AG04450 (cell line): Measurements from ENCODE around the gene PYY. TPM values are rescaled to one million over a fixed set of nuclear protein-coding genes. Genes with fewer than 3 reads are reported as not detected.
"Not testable (repeated sequence)": the region's sequence is repeated elsewhere in the genome, so short reads cannot be mapped to it uniquely, and the experiment has no call there.

Source experiments
- CTCF ChIA-PET: fragments of 300-600, 350-600 bp; formaldehyde crosslinking; extraction: SDS; loops from one replicate; lab custom pipeline; 2022; ENCODE audit warnings: antibody characterized with exemption, inconsistent platforms; lab: Charles Lee
- POLR2A ChIA-PET: fragments of 350-600 bp; formaldehyde crosslinking; extraction: SDS; loops from one replicate; lab custom pipeline; 2021; ENCODE audit warnings: antibody characterized with exemption, inconsistent platforms; lab: Yijun Ruan, JAX
- DNase-seq: peaks from one replicate; pipeline ENCODE4 v3.0.0-alpha.2; 2011; ENCODE audit warnings: low read depth, low spot score
- H3K27ac ChIP-seq: one replicate; pipeline ENCODE4 v1.5.1; 2012; ENCODE audit warnings: low read depth, low read length, control low read depth
- H3K27me3 ChIP-seq: one replicate; pipeline ENCODE4 v1.6.0; 2012; ENCODE audit warnings: low read length; ENCODE audit not compliant: control insufficient read depth, insufficient read depth
- H3K4me3 ChIP-seq: 2 replicates; pipeline ENCODE4 v1.5.1; 2011; ENCODE audit warnings: mild to moderate bottlenecking, low read depth, low read length, control low read depth
- H3K9me3 ChIP-seq: 2 replicates; pipeline ENCODE4 v1.5.1; 2012; ENCODE audit warnings: low read length; ENCODE audit not compliant: control insufficient read depth, insufficient read depth
- polyA plus RNA-seq: library from polyadenylated mRNA; depleted of rRNA; stranded (reverse); fragments of >200 nt; gene quantifications from 2 replicates; pipeline ENCODE4 v1.2.3, GENCODE V29; 2011
- TF ChIP-seq, protein P1 (sequence below): IDR thresholded peaks from 2 replicates; pipeline ENCODE4 v1.5.1; 2011; ENCODE audit warnings: low read depth, low read length, control low read depth, inconsistent platforms

The PYY gene
- polyA plus RNA-seq, 1 experiment, result not detected

DNA sequence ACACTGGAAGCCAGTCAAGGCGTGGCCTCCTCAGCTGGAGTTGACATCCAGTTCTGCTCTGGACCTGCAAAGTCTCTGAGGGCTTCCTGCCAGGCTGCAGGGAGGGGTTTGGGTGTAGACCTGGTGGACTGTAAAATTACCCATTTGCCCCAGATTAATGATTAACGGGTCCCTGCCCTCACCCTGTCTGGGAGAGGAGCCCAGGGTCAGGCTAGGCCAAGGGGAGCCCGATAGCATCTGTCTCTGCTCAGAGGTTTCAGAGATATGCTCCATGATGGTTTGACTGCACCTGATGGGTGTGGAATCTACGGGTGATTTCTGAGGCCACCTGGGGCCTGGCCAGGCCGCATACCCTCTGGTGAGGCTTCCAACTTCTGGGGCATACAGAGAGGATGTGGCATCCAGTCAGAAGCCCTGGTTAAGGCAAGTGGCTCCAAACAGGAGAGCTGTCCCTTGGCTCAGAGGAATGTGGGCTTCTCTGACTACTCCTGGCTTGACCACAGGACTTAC is 22.6 kb downstream of the PYY start:
- ChIA-PET CTCF (interaction anchor here (1.1 kb wide), 1 partner anchor 13 kb away, joined by 3 read pairs; no protein-coding TSS in a partner anchor), POLR2A (no interaction called here)
- TF ChIP-seq, protein P1, sequence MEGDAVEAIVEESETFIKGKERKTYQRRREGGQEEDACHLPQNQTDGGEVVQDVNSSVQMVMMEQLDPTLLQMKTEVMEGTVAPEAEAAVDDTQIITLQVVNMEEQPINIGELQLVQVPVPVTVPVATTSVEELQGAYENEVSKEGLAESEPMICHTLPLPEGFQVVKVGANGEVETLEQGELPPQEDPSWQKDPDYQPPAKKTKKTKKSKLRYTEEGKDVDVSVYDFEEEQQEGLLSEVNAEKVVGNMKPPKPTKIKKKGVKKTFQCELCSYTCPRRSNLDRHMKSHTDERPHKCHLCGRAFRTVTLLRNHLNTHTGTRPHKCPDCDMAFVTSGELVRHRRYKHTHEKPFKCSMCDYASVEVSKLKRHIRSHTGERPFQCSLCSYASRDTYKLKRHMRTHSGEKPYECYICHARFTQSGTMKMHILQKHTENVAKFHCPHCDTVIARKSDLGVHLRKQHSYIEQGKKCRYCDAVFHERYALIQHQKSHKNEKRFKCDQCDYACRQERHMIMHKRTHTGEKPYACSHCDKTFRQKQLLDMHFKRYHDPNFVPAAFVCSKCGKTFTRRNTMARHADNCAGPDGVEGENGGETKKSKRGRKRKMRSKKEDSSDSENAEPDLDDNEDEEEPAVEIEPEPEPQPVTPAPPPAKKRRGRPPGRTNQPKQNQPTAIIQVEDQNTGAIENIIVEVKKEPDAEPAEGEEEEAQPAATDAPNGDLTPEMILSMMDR, result no peak
- no peak overlapping the region for H3K4me3 ChIP-seq
- DNase-seq, result no peak
- no peaks in the 10 kb centered on the region; the same call in 1 of the 2 replicates for H3K9me3 ChIP-seq
- peaks cover 62% of the 10 kb centered on the region for H3K27me3 ChIP-seq
- no peak overlapping the region for H3K27ac ChIP-seq

DNA sequence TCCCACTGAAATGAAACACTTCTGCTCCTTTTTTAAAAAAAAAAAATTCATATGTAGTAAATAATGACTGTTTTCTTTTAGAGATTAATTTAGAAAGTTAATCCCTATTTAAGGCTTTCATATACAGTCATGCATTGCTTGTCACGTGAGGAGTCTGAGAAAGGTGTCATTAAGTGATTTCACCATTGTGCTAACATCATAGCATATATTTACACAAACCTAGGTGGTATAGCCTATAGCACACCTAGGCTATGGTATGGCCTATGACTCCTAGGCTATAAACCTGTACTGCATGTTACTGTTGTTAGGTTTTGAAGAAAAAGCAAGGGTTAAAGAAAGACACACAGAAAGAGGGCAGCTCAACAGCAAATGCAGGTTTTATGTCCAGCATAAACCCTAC is 25.1 kb downstream of the PYY start:
- POLR2A ChIA-PET, result no interaction called here

DNA sequence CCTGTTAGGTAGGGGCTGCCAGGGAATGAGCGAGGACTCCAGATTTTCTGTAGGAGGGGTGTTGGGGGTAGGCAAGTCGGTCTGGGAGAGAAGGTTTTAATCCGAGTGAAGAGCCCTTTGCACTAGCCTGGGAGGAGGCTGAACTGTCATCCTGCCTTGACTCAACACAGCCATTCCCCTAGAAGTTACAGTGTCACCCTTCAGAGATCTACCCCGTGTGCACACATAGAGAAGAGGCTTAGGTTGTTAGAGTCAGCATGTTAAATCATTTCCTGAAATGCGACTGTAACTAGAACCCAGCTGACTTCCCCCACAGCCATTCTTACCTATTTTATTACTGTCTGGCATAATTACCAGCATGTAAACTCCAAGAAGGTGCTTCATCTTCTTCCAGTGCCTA is 25.8 kb downstream of the PYY start:
- H3K27ac ChIP-seq, H3K9me3 ChIP-seq, POLR2A ChIA-PET, H3K4me3 ChIP-seq, DNase-seq: not testable (repeated sequence)
- CTCF ChIA-PET, result interaction anchor here (0.6 to 1.4 kb wide), 4 partner anchors 13 to 66 kb away, joined by 3 to 8 read pairs (median 4); partner anchors contain the start of gene MPP2
- peaks cover 80% of the 10 kb centered on the region for H3K27me3 ChIP-seq

More for the DNA sequence above, 25.1 kb downstream of the PYY start:
- Histone ChIP-seq H3K27me3 (peaks cover 77% of the 10 kb centered on the region), H3K27ac (no peak overlapping the region), H3K9me3 (no peaks in the 10 kb centered on the region; the same call in 1 of the 2 replicates), H3K4me3 (no peak overlapping the region)
- no peak for DNase-seq
- TF ChIP-seq, protein P1, result no peak
- CTCF ChIA-PET, result interaction anchor here (0.6 to 1.4 kb wide), 5 partner anchors 12 to 293 kb away, joined by 3 to 8 read pairs (median 4); partner anchors contain the start of gene MPP2

DNA sequence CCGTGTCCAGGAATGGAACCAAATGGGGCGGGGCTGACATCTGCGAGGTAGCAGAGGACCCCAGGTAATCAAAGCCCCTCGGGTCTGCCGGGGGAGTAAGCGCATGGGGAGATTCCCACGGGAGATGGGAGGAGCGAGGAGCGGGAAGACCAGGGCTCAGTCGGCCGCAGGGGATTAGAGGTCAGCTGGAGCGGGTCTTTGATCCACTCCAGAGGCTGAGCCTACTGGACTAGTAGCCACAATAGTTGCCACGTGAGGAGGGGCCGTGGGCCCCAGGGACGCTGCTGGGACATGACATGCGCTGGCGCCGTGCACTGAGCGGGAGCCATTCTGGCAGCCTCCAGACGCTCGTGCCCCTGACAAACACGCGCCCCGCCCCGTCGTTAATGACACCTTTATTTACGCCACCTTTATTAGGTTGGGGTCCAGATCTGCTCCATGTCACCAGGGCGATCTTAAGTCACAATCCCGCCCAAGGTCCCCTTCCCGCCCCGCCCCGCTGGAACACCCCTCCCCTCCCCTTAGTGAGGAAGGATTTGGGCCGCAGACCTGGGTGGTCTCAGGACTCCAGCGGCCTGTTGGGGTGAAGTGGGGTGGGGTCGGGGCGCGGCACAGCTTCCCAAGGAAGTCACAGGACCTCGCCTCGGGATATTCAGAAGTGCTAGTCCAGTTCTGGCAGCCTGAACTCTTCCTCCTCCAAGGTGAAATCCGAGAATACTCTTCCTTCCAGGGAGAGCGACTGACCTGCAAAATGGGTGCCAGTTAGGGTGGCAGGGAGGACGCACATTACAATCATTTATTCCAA is 26.5 kb downstream of the PYY start:
- DNase-seq, result no peak
- Histone ChIP-seq H3K27me3 (peaks cover 76% of the 10 kb centered on the region), H3K4me3 (no peak overlapping the region), H3K9me3 (no peaks in the 10 kb centered on the region; the same call in 1 of the 2 replicates), H3K27ac (no peak overlapping the region)
- ChIA-PET POLR2A (no interaction called here), CTCF (interaction anchor here (0.8 kb wide), 1 partner anchor 10 kb away, joined by 4 read pairs; no protein-coding TSS in a partner anchor)
- TF ChIP-seq, protein P1, result no peak

DNA sequence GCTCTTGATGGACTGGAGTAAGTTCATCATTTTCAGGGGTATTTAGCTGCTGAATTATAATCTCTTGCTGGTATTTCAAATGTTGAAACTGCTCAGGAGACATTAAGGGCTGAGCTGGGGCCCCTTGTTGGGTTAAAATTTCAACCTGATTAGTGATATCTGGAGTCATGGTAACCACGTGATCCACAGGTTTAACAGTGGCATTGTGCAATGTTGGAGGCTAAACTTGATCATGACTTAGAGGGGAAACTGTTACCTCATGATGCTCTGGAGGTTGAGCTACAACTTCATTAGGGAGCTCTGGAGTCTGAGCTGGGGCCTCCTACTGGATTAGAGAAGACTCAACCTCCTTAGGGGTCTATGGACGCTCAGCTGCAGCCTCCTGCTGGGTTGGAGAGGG is 29.2 kb downstream of the PYY start:
- POLR2A ChIA-PET, result no interaction called here
- CTCF ChIA-PET, result interaction anchor here (1.2 to 3.5 kb wide), 4 partner anchors 13 to 46 kb away, joined by 3 to 25 read pairs (median 8); no protein-coding TSS in a partner anchor
- H3K9me3 ChIP-seq, result no peaks in the 10 kb centered on the region; the same call in 1 of the 2 replicates
- no peak overlapping the region for H3K27ac ChIP-seq
- DNase-seq, result no peak
- TF ChIP-seq, protein P1, result no peak
- no peak overlapping the region for H3K4me3 ChIP-seq
- peaks cover 65% of the 10 kb centered on the region for H3K27me3 ChIP-seq
